PC-3 (cell line): ENCODE measurements around the gene NPAS2. TPM values are rescaled to one million over a fixed set of nuclear protein-coding genes. Genes with fewer than 3 reads are reported as not detected.

Experiments used
- ATAC-seq: fragments of 200-7000 bp; cut with Tn5 transposase; 2 replicates; pipeline ENCODE4 v1.9.1; 2020; ENCODE audit warnings: mild to moderate bottlenecking, moderate library complexity
- BruUV-seq: library from RNA; stranded (reverse); fragments of 400-500 nt; replicated peaks from 2 replicates; lab custom pipeline; 2021; lab: Mats Ljungman, UMichigan
- CTCF ChIA-PET: fragments of 300-600 bp; sonication (Branson Sonifier 250); formaldehyde crosslinking; loops from one replicate; lab custom pipeline; 2022; ENCODE audit warnings: antibody characterized with exemption; lab: Charles Lee
- POLR2A ChIA-PET: fragments of 300-600 bp; sonication (Branson Sonifier 250); formaldehyde crosslinking; loops from one replicate; lab custom pipeline; 2022; ENCODE audit warnings: antibody characterized with exemption; ENCODE audit not compliant: unreplicated experiment; lab: Charles Lee
- DNase-seq: peaks from one replicate; pipeline ENCODE4 v3.0.0-alpha.2; 2015
- H2AFZ ChIP-seq: fragments of 300-600 bp; sonication (generic); 2 replicates; pipeline ENCODE4 v1.6.0; 2016; ENCODE audit warnings: antibody characterized with exemption, low read length
- H3F3A ChIP-seq: fragments of 300-600 bp; sonication (generic); one replicate; pipeline ENCODE4 v1.6.0; 2017; ENCODE audit warnings: antibody characterized with exemption, low read length, control low read depth, mild to moderate bottlenecking; ENCODE audit not compliant: unreplicated experiment
- H3K27ac ChIP-seq: fragments of 300-600 bp; sonication (generic); 2 replicates; pipeline ENCODE4 v1.5.1; 2016; ENCODE audit warnings: mild to moderate bottlenecking, low read length
- H3K27me3 ChIP-seq: fragments of 300-600 bp; sonication (generic); 2 replicates; pipeline ENCODE4 v1.6.1; 2016; ENCODE audit warnings: low read length, mixed read lengths
- H3K36me3 ChIP-seq: fragments of 300-600 bp; sonication (generic); 2 replicates; pipeline ENCODE4 v1.6.1; 2016; ENCODE audit warnings: low read depth, mixed run types, low read length, mixed read lengths
- H3K4me1 ChIP-seq: fragments of 300-600 bp; sonication (generic); 2 replicates; pipeline ENCODE4 v1.5.1; 2016; ENCODE audit warnings: low read length; ENCODE audit not compliant: insufficient read depth
- H3K4me2 ChIP-seq: fragments of 300-600 bp; sonication (generic); 2 replicates; pipeline ENCODE4 v1.6.0; 2016; ENCODE audit warnings: low read length
- H3K4me3 ChIP-seq: fragments of 300-600 bp; sonication (generic); 2 replicates; pipeline ENCODE4 v1.5.1; 2016; ENCODE audit warnings: mild to moderate bottlenecking, low read length, mixed read lengths
- H3K79me2 ChIP-seq: fragments of 300-600 bp; sonication (generic); 2 replicates; pipeline ENCODE4 v1.6.1; 2017; ENCODE audit warnings: low read length, mixed read lengths
- H3K9ac ChIP-seq: fragments of 300-600 bp; sonication (generic); 2 replicates; pipeline ENCODE4 v1.6.0; 2016; ENCODE audit warnings: mild to moderate bottlenecking, low read length
- H3K9me2 ChIP-seq: fragments of 300-600 bp; sonication (generic); replicated peaks from 2 replicates; pipeline ENCODE4 v1.6.1; 2016; ENCODE audit warnings: mixed run types, low read length, mixed read lengths
- H3K9me3 ChIP-seq: fragments of 300-600 bp; sonication (generic); 2 replicates; pipeline ENCODE4 v1.6.1; 2016; ENCODE audit warnings: low read length, mixed read lengths
- H4K20me1 ChIP-seq: fragments of 300-600 bp; sonication (generic); 2 replicates; pipeline ENCODE4 v1.6.1; 2016; ENCODE audit warnings: low read length, mixed read lengths
- EZH2 ChIP-seq: fragments of 300-600 bp; sonication (generic); IDR thresholded peaks from one replicate; pipeline ENCODE4 v1.6.1; 2017; ENCODE audit warnings: antibody characterized with exemption, mild to moderate bottlenecking, low read length; ENCODE audit not compliant: unreplicated experiment
- EZH2phosphoT487 ChIP-seq: fragments of 300-600 bp; sonication (generic); IDR thresholded peaks from 2 replicates; pipeline ENCODE4 v1.6.1; 2018; ENCODE audit warnings: mild to moderate bottlenecking, antibody characterized with exemption, low read length, borderline replicate concordance
- intact Hi-C: fragments of 100-400 bp; cut with micrococcal nuclease; formaldehyde crosslinking; loops from 2 replicates; pipeline ENCODE4 v1.9.0; 2023
- total RNA-seq: library from RNA; depleted of rRNA; stranded (reverse); fragments of >200 nt; gene quantifications from 2 replicates; pipeline ENCODE4 v1.2.3, GENCODE V29; 2014
- TF ChIP-seq, protein P1 (sequence below): fragments of 300-600 bp; sonication (generic); conservative IDR thresholded peaks from 2 replicates; pipeline ENCODE4 v1.5.1; 2017; ENCODE audit warnings: antibody characterized with exemption, low read depth, mild to moderate bottlenecking, low read length

Gene NPAS2
- total RNA-seq, 1 experiment from 2014 or later: 55.4 TPM

DNA sequence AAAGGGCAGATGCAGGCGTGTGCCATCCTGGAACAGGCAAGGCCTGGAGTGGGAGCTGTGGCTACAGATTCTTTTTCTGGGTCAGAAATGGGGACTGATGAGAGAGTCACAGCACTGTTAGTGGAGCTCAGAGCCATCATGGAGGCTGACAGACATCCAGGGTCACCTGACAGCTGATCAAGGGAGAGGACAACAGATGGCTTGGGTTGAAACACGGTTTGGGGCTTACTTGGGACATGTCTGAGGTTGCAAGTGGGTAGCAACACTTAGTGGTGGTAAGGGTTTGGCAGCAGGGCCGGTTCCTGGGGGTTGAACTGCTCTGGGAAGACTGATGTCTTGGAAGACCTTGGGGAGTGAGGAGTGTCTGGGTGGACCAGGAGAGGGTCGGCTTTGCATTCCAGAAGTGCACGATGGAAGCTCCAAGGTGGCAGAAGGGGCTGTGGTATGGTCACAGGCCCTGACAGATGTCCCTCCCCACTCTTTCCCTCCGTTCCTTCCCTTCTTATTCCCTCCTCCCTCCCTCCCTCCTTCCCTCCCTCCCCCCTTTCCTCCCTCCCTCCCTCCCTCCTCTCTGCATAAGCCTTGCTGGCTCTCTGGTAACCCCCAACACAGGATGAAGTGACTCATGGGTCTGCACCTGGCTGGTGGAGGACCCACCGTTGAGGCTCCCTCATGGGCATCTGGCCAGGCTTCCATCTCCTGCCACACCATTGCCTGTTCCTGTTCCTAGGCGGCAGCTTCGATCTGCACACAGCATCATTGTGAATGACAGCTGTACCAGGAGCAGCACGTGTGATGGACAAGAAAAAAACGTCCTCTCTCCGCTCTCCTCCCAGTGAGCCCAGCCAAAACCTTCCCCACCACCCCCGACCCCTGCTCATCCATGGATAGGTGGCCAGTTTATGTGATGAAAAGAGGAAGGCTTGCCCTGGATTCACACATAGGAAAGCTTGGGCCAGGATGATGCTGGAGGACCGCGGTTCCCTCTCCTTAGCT, 118.4 kb downstream of the NPAS2 start:
- H3K9ac ChIP-seq: no peak overlapping the region
- no TSS peak for BruUV-seq
- H3K36me3 ChIP-seq: peaks cover 42% of the 10 kb centered on the region
- DNase-seq (no peak), ATAC-seq (no peak; the same call in 1 of the 2 replicates)
- intact Hi-C loops: no loop called here
- H3K9me2 ChIP-seq: no peaks in the 10 kb centered on the region
- H3K4me3 ChIP-seq: no peak overlapping the region
- CTCF ChIA-PET: no interaction called here
- no peak overlapping the region for H3K27ac ChIP-seq
- no peak for TF ChIP-seq EZH2phosphoT487
- TF ChIP-seq EZH2: no peak
- no peaks in the 10 kb centered on the region for H3F3A ChIP-seq
- POLR2A ChIA-PET: interaction anchor here (0.7 kb wide), 1 partner anchor 288 kb away, joined by 4 read pairs; no protein-coding TSS in a partner anchor
- no peaks in the 10 kb centered on the region for H3K9me3 ChIP-seq
- no peaks in the 10 kb centered on the region for H3K27me3 ChIP-seq
- H3K4me1 ChIP-seq: no peaks in the 10 kb centered on the region
- H3K4me2 ChIP-seq: no peak overlapping the region
- no peak overlapping the region for H2AFZ ChIP-seq
- H3K79me2 ChIP-seq: no peaks in the 10 kb centered on the region
- H4K20me1 ChIP-seq: no peaks in the 10 kb centered on the region

DNA sequence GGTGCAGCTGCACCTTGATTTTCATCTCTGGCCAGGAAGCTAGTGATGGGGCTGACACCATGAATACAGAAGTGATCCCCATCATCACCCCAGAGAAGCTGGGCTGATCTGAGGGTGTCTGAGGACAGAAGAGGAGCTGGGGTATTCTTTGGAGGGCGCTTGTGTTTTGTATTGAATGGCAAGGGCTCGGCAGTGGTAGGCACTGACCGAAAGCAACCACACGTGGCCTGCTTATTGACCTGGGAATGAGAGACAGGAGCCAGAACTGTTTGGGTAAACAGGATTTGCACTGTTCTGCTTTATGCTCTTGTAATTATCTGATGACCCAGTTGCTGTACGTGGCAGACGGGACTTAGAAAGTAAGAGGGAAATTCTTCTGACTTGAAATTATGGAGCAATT, 119.5 kb downstream of the NPAS2 start:
- Histone ChIP-seq H3K4me3 (no peak overlapping the region), H3K27ac (no peak overlapping the region), H3K79me2 (no peaks in the 10 kb centered on the region), H3K9me2 (no peaks in the 10 kb centered on the region), H4K20me1 (no peaks in the 10 kb centered on the region), H3K9me3 (no peaks in the 10 kb centered on the region), H3K36me3 (peaks cover 35% of the 10 kb centered on the region; the same call in 1 of the 2 replicates), H3K27me3 (no peaks in the 10 kb centered on the region), H2AFZ (no peak overlapping the region), H3K4me1 (no peaks in the 10 kb centered on the region), H3K9ac (no peak overlapping the region), H3F3A (no peaks in the 10 kb centered on the region), H3K4me2 (no peak overlapping the region)
- TF ChIP-seq, protein P1, sequence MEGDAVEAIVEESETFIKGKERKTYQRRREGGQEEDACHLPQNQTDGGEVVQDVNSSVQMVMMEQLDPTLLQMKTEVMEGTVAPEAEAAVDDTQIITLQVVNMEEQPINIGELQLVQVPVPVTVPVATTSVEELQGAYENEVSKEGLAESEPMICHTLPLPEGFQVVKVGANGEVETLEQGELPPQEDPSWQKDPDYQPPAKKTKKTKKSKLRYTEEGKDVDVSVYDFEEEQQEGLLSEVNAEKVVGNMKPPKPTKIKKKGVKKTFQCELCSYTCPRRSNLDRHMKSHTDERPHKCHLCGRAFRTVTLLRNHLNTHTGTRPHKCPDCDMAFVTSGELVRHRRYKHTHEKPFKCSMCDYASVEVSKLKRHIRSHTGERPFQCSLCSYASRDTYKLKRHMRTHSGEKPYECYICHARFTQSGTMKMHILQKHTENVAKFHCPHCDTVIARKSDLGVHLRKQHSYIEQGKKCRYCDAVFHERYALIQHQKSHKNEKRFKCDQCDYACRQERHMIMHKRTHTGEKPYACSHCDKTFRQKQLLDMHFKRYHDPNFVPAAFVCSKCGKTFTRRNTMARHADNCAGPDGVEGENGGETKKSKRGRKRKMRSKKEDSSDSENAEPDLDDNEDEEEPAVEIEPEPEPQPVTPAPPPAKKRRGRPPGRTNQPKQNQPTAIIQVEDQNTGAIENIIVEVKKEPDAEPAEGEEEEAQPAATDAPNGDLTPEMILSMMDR: no peak
- TF ChIP-seq EZH2phosphoT487: no peak
- TF ChIP-seq EZH2: no peak
- no TSS peak for BruUV-seq
- DNase-seq (no peak), ATAC-seq (no peak)
- intact Hi-C loops: no loop called here
- ChIA-PET POLR2A (no interaction called here), CTCF (no interaction called here)

DNA sequence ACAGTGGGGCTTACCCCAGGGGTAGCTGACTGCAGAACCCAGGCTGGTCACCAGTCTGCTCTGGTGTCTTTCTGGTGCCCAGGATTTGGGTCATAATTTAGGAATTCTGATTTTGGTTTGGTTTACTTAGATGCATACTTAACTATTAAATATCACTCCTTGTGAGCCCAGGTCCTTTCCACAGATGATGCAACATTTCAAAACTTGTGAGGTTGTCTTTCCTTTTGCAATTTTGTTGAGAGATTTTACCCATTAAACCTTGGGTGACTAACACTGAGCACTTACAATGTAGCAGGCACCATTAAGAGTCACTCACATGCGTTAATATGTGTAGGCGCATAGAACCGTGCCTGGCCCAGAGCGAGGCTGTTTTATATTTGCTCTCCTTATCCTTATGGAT, 120.3 kb downstream of the NPAS2 start:
- Histone ChIP-seq H3K27ac (no peak overlapping the region), H3K36me3 (peaks cover 37% of the 10 kb centered on the region; the same call in 1 of the 2 replicates)
- CTCF ChIA-PET: no interaction called here

More for the DNA sequence above, 120.3 kb downstream of the NPAS2 start:
- Histone ChIP-seq H3F3A (no peaks in the 10 kb centered on the region), H3K4me2 (no peak overlapping the region), H3K9me2 (no peaks in the 10 kb centered on the region), H3K9ac (no peak overlapping the region), H3K79me2 (no peaks in the 10 kb centered on the region), H3K27me3 (no peaks in the 10 kb centered on the region), H3K9me3 (no peaks in the 10 kb centered on the region), H3K4me1 (no peaks in the 10 kb centered on the region), H3K4me3 (no peak overlapping the region), H4K20me1 (no peaks in the 10 kb centered on the region), H2AFZ (no peak overlapping the region)
- no peak for ATAC-seq
- TF ChIP-seq EZH2: no peak
- TF ChIP-seq EZH2phosphoT487: no peak
- TF ChIP-seq, protein P1: no peak
- intact Hi-C loops: no loop called here
- no peak for DNase-seq
- POLR2A ChIA-PET: no interaction called here
- no TSS peak for BruUV-seq
